Measurements from ENCODE around the gene MRPL33. TPM values are rescaled to one million over a fixed set of nuclear protein-coding genes. Genes with fewer than 3 reads are reported as not detected.

The MRPL33 gene
- total RNA-seq, 1 donor: 75.2 TPM

Other genes with a start within 250 kb of the MRPL33 start
- 12.8 TPM for gene ZNF512, start 188.7 kb upstream of the MRPL33 start, total RNA-seq
- gene CCDC121, start 142.7 kb upstream of the MRPL33 start, total RNA-seq: 0.84 TPM
- gene GPN1, start 142.7 kb upstream of the MRPL33 start, total RNA-seq: 25.8 TPM
- 75.5 TPM for gene SUPT7L, start 108.1 kb upstream of the MRPL33 start, total RNA-seq
- 23.3 TPM for gene SLC4A1AP, start 107.8 kb upstream of the MRPL33 start, total RNA-seq
- 12.1 TPM for gene RBKS, start 118.7 kb downstream of the MRPL33 start, total RNA-seq
- 38.4 TPM for gene BABAM2, start 119.0 kb downstream of the MRPL33 start, total RNA-seq

Measured in mononuclear cell (primary cell).